Stimulated activated CD8-positive, alpha-beta memory T cell treated with anti-CD3 and anti-CD28 coated beads, Interleukin-12 subunit alpha, Interleukin-12 subunit beta, amount 100 ng/mL, for 4 hours (primary cell): ENCODE data around the gene EMX1.
"Not testable (repeated sequence)": the region's sequence is repeated elsewhere in the genome, so short reads cannot be mapped to it uniquely, and the experiment has no call there.

Source experiments
- DNase-seq: peaks from one replicate; pipeline ENCODE4 v3.0.0-alpha.2; 2020; ENCODE audit warnings: low read depth

The EMX1 gene

DNA sequence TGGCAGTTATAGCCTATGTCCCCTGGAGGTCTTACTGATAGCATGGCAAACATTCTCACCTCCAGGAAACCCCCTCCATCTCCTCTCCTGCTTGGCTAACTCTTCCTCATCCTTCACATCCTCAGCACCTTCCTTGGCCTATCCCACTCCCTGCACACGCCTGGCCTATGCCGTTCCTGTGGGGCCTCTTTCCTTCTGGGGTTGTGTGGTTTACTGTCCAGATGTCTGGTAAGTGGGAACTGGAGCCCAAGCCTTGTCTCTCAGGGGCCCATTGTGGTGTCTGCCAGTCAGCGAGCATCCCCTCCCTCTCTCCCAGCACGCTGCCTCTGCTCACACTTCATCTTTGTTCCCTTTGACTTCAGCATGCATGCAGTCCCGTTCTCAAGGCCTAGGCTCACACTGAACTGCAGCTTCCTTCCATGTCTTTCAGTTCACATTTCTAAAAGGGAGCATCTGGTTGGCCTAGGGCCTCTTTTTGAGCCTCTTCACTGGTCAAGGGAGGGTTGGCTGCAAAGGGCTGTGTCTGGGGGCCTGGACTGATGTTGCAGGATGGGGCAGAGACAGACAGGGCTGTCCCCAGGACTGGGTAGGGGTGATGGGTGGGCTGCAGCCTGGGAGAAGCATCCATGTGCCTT lies 17.0 kb upstream of the EMX1 start:
- DNase-seq: no peak

DNA sequence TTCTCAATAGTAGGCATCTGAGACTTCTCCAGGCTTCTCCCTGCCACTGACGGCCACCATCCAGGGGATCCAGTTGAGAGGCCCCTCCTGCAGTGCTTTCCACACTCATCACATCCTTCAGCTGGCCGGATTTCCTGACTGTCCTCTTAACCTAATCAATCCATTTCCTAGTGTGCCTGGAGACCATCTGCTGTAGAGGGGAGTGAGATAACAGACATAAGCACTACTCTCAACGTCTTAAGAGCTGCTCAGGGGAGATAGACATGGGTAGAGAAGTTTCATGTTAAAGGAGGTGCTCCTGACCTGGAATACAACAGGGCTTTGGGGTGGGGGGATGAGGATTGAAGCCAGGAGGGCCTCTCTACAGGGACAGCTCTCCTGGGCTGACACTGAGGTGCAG lies 15.9 kb upstream of the EMX1 start:
- no peak for DNase-seq

DNA sequence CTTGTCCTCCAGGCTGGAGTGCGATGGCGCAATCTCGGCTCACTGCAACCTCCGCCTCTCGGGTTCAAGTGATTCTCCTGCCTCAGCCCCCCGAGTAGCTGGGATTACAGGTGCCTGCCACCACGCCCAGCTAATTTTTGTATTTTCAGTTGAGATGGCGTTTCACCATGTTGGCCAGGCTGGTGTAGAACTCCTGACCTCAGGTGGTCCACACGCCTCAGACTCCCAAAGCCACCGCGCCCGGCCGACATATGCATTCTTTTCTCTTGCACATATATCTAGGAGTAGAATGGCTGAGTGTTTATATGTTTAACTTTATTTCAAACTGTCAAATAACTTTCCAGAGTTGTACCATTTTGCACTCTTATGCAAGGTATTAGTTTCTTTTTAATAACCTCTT lies 9.9 kb upstream of the EMX1 start:
- DNase-seq: not testable (repeated sequence)

DNA sequence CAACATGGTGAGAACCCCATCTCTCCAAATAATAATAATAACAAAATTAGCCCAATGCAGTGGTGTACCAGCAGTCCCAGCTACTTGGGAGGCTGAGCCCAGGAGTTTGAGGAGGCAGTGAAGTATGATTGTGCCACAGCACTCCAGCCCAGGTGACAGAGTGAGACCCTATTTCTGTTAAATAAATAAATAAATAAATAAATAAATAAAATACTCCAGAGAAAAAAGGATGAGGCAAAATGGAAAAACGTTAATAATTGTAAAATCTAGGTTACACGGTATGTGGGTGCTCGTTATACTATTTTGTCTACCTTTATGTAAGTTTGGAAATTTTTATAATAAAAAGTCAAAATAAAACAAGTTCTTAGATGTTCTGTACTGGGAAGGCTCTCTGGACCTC lies 8.6 kb upstream of the EMX1 start:
- no peak for DNase-seq

DNA sequence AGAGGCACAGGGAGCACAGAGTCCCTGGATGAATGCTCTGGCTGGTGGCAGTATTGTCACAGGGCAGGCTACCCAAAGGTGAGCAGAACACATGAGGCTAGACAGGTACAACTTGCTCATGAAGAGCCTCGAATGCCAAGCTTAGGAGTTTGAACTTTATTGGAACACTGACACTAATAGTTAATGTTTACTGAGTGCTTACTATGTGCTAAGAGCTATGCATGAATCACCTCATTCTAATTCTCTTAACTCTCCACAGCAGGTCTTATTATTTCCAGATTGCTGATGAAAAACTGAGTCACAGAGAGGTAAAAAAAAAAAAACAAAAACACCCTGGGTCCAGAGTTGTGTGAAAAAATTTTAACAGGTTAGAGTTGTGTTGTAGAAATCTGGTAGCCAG lies 6.1 kb upstream of the EMX1 start:
- DNase-seq: no peak

DNA sequence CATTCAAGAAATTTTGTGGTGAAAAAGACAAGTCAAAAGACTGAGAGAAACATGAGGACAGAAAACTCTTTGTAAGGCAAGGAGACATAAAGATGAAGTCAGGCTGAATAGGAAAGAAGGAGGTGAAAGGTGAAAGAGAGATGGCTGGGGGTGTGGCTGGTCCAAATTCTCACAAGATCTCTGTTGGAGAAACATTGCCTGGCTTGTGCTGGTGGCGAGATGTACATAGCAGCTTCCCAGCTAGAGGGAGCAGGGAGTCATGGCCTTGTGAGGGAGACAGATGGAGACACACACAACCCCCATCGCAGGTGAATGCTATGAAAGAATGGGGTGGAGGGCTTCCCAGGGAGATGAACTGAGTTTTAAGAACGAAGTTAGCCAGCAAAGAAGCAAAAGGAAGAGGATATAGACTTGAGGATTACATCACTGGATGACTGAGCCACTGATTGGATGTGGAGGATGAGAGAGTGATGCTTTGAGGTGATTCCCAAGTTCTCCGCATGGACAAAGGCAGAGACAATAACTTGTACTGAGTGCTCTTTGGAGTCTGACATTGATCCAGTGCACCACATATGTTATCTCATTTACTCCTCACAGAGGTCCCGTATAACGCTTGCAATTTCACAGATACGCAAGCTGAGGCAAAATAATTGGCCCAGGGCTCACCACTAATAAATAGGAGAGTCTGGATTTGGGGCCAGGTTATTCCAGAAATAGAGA lies 3.7 kb upstream of the EMX1 start:
- DNase-seq: no peak

DNA sequence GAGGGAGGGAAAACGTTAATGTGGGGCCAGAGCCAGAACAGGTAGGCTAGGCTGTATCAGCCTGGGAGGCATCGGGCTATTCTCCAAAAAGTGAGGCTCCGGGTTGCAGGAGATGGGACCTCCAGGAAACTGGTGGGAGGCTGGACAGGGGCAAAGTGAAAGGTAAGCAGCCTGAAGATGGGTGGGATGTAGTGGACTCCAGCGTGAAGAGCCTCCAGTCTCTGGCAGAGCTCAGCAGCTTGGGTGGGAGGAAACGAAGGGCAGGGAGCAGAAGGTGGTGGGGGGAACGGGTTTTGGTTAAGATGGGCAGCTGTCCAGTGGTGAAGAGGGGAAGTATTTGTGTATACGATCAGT lies 3.1 kb upstream of the EMX1 start:
- DNase-seq: no peak

DNA sequence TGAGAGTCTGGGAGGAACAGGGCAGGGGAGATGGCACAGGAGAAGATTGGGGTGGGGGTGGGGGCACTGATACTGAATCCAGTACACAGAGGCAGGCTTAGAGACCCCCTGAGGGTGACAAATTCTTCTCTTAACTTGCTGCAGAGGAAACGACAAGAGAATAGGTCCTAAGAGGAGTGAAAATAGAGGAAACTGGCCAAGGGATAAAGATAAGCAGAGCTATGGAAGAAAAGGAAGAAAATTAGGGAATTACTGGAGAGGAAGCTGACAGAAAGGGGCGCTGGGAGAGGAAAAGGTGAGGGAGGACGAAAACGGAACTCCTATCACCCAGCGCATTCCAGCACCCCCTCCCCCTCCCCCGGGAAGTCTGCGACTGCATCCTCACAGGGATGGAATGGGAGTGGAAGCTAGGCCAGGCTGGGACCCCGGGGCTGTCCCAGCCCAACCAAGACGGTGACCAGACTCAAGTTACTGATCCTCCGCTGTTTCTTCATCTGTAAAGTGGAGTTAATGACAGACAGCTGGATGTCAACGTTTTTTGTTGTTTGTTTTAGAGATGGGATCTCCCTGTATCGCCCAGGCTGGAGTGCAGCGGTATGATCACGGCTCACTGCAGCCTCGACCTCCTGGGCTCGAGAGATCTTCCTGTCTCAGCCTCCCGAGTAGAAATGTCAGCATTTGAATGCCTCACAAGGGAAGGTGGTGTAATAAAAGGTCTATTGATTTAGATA lies 2.6 kb upstream of the EMX1 start:
- no peak for DNase-seq

DNA sequence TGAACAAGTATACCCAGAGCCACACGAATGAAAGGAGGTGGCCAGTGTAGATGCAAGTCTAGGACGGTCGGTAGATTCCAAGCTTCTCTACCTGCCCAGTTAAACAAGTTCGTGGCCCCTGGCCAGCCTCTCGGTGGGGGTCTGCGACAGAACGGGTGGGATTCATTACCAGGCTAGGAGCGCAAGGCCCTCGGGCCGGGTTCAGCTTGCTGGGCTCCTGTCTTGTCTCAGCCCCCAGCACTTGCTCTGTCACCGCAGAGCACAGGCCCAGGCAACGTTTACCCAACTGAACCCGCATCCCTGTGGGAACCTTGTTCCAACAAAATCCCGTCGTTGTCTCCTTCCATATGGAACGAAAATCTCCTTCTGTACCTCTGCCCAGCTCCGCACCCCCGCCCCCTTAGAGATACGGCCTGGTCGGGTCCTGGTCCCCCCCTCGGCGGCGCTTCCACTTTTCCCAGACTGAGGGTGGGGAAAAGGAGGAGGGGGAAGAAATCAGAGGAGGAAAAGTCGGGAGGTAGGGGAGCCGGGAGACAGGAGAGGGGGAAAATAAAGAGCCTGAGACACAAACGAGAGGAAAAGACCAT lies 1.9 kb upstream of the EMX1 start:
- DNase-seq: no peak

DNA sequence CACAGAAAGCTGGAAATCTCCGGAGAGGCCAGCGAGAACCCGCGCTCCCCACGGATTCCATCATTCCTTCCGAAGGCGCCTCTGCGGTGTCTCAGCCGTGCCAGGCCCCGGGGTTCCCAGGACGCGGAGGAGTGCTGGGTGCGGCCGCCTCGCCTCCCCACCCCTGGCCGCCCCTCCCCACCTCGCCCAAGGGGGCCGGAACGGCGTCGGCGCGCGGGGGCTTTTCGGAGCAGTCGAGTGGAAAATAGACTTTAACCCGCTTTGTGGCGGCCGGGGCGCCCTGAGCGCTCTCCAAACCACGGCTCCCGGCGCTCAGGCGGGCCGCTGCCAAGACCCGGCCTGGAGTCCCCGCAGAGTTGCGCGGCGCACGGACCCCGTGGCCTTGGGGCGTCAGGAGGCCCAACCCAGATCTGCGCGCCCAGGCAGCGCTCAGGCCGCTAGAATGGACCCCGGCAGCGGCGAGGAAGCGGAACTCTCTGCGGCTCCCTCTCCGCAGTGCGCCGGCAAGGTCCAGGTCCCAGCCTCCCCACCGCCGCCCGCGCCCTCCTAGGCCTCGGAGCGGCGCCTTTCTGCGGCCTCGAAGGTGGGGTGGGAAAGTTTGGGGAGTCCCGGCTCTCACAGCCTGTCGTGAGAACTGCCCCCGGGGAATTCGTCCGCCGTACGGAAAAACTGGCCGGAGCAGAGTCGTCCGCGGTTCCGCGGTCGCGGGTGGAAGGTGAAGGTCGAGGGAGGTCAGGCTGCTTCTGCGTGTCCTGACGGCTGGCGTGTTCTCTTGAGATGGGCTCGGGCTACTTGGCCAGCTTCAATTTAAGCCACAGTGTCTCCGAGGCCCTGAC lies 1.2 kb upstream of the EMX1 start:
- no peak for DNase-seq

DNA sequence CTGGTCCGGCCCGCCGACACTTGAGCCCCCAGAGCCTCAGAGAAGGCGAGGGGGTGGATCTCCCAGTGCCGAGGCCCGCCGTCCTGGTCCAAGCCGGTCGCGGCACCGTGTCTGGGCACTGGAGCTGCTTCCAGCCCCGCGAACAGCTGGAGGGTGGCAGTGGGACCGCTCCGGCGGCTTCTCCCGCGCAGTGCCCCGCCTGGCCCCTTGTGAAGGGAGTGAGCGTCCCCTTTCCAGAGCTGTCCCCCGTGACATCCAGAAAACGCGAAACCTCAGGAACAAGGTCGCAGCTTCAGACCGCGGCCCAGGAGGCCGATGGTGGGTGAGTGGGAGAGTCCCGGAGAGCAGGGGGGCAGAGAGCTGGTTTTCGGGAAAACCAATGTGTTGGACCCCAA lies 579 bp upstream of the EMX1 start:
- no peak for DNase-seq

DNA sequence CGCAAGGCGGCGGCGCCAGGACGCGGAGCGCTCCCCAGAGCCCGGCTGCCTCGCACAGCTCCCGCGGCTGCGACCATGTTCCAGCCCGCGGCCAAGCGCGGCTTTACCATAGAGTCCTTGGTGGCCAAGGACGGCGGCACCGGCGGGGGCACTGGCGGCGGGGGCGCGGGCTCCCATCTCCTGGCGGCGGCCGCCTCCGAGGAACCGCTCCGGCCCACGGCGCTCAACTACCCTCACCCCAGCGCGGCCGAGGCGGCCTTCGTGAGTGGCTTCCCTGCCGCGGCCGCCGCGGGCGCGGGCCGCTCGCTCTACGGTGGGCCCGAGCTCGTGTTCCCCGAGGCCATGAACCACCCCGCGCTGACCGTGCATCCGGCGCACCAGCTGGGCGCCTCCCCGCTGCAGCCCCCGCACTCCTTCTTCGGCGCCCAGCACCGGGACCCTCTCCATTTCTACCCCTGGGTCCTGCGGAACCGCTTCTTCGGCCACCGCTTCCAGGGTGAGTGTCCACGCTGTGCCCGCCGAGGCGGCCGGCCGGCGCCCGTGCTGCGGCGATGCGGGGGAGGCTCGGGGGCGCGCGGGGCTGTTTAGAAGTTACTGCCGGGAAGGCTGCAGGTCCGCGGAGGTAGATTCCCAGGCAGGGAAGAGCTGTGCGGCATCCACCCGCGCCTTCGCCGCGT lies 696 bp downstream of the EMX1 start:
- DNase-seq: no peak

DNA sequence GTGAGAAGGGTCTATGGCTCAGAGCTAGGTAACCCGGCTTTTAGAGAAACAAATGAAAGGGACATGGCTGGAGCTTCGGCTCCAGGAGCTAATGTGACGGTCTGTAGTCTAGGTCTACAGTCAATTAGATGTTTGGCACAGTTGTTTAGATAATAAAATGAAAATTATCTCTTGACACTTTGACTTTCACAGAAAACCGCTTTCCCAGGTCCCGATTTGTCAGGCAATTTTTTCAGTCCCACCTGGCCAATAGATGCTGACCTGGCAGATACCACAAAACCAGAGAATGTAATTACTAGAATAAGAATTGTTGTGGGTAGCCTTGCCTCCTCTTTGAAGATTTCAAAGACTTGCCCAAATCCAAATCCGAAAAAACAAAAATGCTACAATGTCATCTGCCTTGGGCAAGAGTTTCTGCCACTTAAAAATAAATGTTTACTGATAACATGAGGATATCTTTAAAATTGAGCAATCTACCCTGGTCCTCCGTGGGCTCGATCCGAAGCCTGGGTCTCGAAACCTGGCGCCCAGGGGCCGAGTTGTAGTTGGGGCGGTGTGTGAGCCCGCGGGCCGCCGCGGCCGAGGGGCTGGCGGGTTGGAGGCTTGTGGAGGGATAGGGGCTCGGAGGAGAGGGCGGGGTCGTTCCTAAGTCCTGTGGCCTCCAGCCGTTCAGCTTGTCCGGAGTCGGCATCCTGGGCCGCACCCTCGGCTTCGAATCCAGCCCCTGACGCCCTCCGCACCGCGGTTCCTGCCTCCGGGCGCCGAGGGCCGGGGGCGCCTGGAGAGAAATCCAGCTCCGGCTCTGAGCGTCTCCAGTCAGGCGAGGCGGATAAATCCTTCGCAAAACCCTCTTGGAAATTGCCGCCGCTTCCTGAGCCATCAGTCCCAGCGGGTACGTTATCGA lies 2.3 kb downstream of the EMX1 start:
- no peak for DNase-seq

DNA sequence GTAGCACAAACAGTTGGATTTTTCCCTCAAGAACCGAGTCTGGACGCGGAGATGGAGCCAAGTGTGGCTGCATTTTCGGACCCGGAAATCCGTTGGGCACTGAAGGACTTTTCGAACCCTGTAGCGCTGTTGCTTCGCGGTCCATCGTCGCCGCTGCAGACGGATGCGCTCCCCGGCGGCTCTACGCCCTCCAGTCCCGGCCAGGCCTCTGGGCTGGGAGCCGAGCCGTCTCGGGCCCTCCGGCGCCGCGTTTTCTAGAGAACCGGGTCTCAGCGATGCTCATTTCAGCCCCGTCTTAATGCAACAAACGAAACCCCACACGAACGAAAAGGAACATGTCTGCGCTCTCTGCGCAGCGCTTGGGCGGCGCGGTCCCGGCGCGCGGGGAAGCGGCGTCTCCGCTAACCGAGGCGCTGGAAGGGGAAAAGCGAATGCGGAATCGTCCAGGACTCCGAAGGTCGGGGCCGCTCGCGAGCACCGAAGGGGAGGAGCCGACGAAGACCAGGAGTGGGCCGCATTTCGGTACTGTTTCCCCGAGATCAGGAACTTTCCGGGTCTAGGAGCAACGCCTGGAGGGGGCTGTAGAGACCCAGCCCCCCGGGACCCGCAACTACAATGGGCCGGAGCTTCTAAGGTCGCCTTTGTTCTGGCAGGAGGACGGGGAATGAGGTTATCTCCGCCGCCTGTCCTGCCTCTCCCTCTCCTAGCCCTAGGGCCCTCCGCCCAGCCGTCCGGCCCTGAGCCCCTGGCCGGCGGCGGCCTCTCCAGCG lies 3.2 kb downstream of the EMX1 start:
- no peak for DNase-seq

DNA sequence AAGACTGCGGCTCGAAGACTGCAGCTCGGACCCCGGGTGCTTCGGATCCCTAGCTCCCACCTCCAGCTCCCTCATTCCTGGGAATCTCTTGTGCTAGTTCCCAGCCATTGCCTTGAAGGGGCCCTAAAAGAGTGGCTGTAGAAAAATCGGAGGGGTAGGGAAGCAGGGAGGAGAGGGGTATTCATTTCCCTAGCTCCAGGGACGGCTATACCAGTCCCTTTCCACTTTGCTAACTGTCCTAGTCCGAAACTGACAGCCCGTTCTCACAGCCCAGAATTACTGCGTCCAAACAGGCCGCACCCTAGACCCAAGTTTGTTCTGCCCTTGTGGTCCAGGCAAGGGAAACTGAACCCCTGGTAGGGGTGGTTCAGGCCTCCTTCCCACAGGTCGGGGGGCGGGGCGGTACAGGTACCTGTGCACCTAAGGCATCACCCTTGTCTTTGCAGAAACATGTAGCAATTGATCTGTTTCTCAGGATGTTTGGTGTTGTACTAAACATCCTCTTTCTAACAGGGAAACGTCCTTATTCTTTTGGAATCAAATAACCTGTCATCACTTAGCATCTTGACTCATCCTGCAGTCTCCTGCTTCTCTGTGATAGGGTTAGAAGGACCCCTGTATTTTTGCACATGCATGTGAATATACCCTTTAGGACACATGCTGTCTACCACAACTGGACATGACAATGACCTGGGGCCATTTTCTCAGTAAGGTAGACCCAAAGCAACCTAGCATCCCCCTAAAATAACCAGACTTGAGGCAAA lies 4.0 kb downstream of the EMX1 start:
- DNase-seq: no peak

DNA sequence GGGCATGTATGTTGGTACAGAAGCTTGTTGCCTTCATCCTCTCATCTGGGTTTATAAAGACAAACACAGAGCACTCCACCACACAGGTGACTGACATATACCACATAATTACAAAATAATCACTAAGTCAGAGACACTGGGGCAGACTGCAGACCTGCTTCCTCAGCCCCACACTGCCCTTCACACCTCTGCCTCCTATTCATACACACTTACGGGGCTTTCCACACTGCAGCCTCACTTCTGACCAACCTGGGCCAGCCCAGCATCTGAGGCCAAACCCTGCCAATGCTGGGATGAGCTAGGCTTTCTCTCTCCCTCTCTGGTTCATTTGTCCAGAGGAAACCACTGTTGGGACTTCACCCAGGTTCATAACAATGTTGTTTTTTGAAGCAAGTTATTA lies 4.5 kb downstream of the EMX1 start:
- no peak for DNase-seq

DNA sequence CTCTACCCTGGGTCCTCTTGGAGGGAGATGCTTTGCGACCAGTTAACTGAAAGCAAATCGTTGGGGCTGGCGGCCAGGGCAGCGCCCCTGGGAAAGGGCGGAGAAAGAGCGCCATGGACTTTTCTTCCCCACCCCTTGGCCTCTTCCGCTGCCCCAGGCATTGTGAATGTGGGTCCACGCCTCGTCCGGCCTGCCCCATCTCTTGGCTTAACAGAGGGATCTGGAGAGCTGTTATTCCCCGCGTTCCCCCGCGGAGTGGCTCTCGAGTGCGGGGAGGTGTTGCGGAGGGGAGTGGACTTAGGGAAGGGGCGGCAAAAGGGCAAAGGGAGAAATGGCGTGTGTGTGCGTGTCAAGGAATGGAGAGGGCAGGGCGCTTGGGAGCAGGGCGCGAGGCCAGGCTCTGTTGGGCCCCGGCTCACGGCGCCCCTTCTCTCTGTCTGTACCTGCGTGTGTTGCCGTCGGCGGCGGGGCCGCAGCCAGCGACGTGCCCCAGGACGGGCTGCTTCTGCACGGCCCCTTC lies 6.6 kb downstream of the EMX1 start:
- no peak for DNase-seq

DNA sequence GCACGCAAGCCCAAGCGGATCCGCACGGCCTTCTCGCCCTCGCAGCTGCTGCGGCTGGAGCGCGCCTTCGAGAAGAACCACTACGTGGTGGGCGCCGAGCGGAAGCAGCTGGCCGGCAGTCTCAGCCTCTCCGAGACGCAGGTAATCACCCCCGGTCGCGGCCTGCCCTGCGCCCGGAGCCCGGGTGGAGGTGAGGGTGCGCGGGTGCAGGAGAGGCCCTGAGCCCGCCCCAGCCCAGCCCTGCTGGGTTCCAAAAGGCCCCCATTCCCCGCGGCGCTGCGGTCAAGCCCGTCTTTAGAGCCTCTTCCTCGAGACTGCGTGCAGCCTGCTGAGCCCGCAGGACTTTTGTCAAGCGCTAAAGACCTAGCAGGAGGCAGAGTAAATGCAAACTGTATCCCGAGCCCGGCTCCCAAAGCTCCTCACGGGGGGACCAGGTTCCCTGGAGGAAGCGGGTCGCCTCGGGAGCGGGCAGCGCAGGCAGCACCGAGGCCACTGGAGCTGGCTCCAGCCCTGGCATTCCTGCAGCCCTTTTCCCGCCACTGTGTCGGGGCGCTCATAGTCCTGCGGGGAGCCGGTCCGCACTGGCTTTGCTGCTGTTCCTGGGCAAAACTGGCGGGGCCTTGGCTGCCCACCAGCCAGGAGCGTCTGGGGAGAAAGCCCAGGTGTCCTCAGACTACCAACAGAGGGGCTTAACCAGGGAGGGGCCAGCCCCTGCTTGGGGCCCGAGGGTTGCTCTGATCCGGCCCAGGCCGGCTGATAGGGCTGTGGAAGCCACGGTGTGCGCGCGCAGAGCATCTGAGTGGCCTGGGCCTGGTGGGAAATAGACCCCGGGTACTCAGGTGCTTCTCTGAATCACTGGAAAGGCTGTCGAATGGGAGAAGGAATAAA lies 7.3 kb downstream of the EMX1 start:
- no peak for DNase-seq
